Activated naive CD4-positive, alpha-beta T cell treated with anti-CD3 and anti-CD28 coated beads for 36 hours (primary cell): Measurements from ENCODE around the gene TLR9. TPM values are rescaled to one million over a fixed set of nuclear protein-coding genes. Genes with fewer than 3 reads are reported as not detected.
"Not testable (repeated sequence)": the region's sequence is repeated elsewhere in the genome, so short reads cannot be mapped to it uniquely, and the experiment has no call there.

Source experiments
- CTCF ChIA-PET: fragments of 350-600 bp; sonication (Branson Sonifier 250); formaldehyde crosslinking; loops from one replicate; lab custom pipeline; 2021; ENCODE audit warnings: antibody characterized with exemption; lab: Charles Lee
- DNase-seq: peaks from one replicate; pipeline ENCODE4 v3.0.0-alpha.2; 2020
- H3K27ac Mint-ChIP-seq: one replicate; pipeline ENCODE4 v1.8.0; 2021; ENCODE audit warnings: mild to moderate bottlenecking, mixed read lengths
- H3K27me3 Mint-ChIP-seq: one replicate; pipeline ENCODE4 v1.8.0; 2021; ENCODE audit warnings: low read depth, mixed read lengths
- H3K36me3 Mint-ChIP-seq: one replicate; pipeline ENCODE4 v1.8.0; 2021; ENCODE audit warnings: low read depth, mixed read lengths
- H3K4me1 Mint-ChIP-seq: one replicate; pipeline ENCODE4 v1.8.0; 2021; ENCODE audit warnings: low read depth, mixed read lengths
- H3K4me3 Mint-ChIP-seq: one replicate; pipeline ENCODE4 v1.8.0; 2021; ENCODE audit warnings: mild to moderate bottlenecking, moderate library complexity, mixed read lengths
- H3K9me3 Mint-ChIP-seq: one replicate; pipeline ENCODE4 v1.8.0; 2021; ENCODE audit warnings: mixed read lengths
- intact Hi-C: fragments of 100-400 bp; cut with micrococcal nuclease; formaldehyde crosslinking; loops from one replicate; pipeline ENCODE4 v1.15.1; 2023
- total RNA-seq, 2 experiments: library from RNA; stranded (reverse); gene quantifications; one replicate each; pipeline ENCODE4 v1.2.3, GENCODE V29; 2021

TLR9 gene
- total RNA-seq, 2 experiments from 2014 or later, result 0.62 to 0.89 TPM

GRCh38 chr3:52184690-52185089 lies 40.8 kb downstream of the TLR9 start:
- Mint-ChIP-seq H3K27ac (no peak overlapping the region), H3K27me3 (no peaks in the 10 kb centered on the region), H3K4me1 (no peaks in the 10 kb centered on the region), H3K36me3 (no peaks in the 10 kb centered on the region), H3K4me3 (no peak overlapping the region), H3K9me3 (no peaks in the 10 kb centered on the region)
- DNase-seq, result no peak
- CTCF ChIA-PET, result no interaction called here
- intact Hi-C loops, result no loop called here

- DNase-seq, result no peak
- Mint-ChIP-seq H3K9me3 (no peaks in the 10 kb centered on the region), H3K4me1 (no peaks in the 10 kb centered on the region), H3K27ac (no peak overlapping the region), H3K27me3 (no peaks in the 10 kb centered on the region), H3K4me3 (no peak overlapping the region), H3K36me3 (no peaks in the 10 kb centered on the region)
- CTCF ChIA-PET, result no interaction called here
- intact Hi-C loops, result no loop called here
Measured at GRCh38 chr3:52183786-52184445, 41.5 kb downstream of the TLR9 start.

- intact Hi-C loops, result no loop called here
- Mint-ChIP-seq H3K4me1 (no peaks in the 10 kb centered on the region), H3K27ac (no peak overlapping the region), H3K36me3 (no peaks in the 10 kb centered on the region), H3K27me3 (no peaks in the 10 kb centered on the region), H3K9me3 (no peaks in the 10 kb centered on the region), H3K4me3 (no peak overlapping the region)
- DNase-seq, result no peak
- CTCF ChIA-PET, result no interaction called here
Measured at GRCh38 chr3:52182691-52183090, 42.8 kb downstream of the TLR9 start.

- H3K36me3 Mint-ChIP-seq, result no peaks in the 10 kb centered on the region
- H3K4me3 Mint-ChIP-seq, result no peak overlapping the region
Measured at GRCh38 chr3:52182196-52182595, 43.2 kb downstream of the TLR9 start.

GRCh38 chr3:52181543-52181942 lies 43.9 kb downstream of the TLR9 start:
- DNase-seq, result no peak
- Mint-ChIP-seq H3K9me3 (no peaks in the 10 kb centered on the region), H3K4me3 (no peak overlapping the region), H3K27me3 (no peaks in the 10 kb centered on the region), H3K36me3 (no peaks in the 10 kb centered on the region), H3K4me1 (no peaks in the 10 kb centered on the region), H3K27ac (no peak overlapping the region)
- CTCF ChIA-PET, result interaction anchor here (0.6 to 1.2 kb wide), 5 partner anchors 11 to 209 kb away, joined by 3 read pairs; no protein-coding TSS in a partner anchor
- intact Hi-C loops, result no loop called here

More at GRCh38 chr3:52182196-52182595, 43.2 kb downstream of the TLR9 start:
- CTCF ChIA-PET, result interaction anchor here (0.8 to 1.2 kb wide), 3 partner anchors 38 to 181 kb away, joined by 3 read pairs; no protein-coding TSS in a partner anchor
- H3K27ac Mint-ChIP-seq, result no peak overlapping the region
- no peaks in the 10 kb centered on the region for H3K9me3 Mint-ChIP-seq
- no peak for DNase-seq
- H3K4me1 Mint-ChIP-seq, result no peaks in the 10 kb centered on the region
- no peaks in the 10 kb centered on the region for H3K27me3 Mint-ChIP-seq
- intact Hi-C loops, result no loop called here

- H3K9me3 Mint-ChIP-seq, result no peaks in the 10 kb centered on the region
- no peak overlapping the region for H3K4me3 Mint-ChIP-seq
- no peaks in the 10 kb centered on the region for H3K36me3 Mint-ChIP-seq
- CTCF ChIA-PET, result interaction anchor here (0.7 to 1.3 kb wide), 2 partner anchors 13 to 21 kb away, joined by 3 to 4 read pairs; no protein-coding TSS in a partner anchor
- intact Hi-C loops, result no loop called here
- no peaks in the 10 kb centered on the region for H3K27me3 Mint-ChIP-seq
- no peak overlapping the region for H3K27ac Mint-ChIP-seq
- no peaks in the 10 kb centered on the region for H3K4me1 Mint-ChIP-seq
- no peak for DNase-seq
Measured at GRCh38 chr3:52178537-52178936, 46.9 kb downstream of the TLR9 start.

- H3K27me3 Mint-ChIP-seq, H3K27ac Mint-ChIP-seq, intact Hi-C loops, H3K4me1 Mint-ChIP-seq, H3K36me3 Mint-ChIP-seq, DNase-seq, H3K9me3 Mint-ChIP-seq, H3K4me3 Mint-ChIP-seq: not testable (repeated sequence)
- CTCF ChIA-PET, result interaction anchor here (0.7 to 1.3 kb wide), 2 partner anchors 13 to 21 kb away, joined by 3 to 4 read pairs; no protein-coding TSS in a partner anchor
Measured at GRCh38 chr3:52178126-52178525, 47.3 kb downstream of the TLR9 start.

GRCh38 chr3:52177701-52178042 lies 47.8 kb downstream of the TLR9 start:
- no peak overlapping the region for H3K27ac Mint-ChIP-seq
- no peaks in the 10 kb centered on the region for H3K36me3 Mint-ChIP-seq
- H3K27me3 Mint-ChIP-seq, result no peaks in the 10 kb centered on the region
- CTCF ChIA-PET, result interaction anchor here (1.3 kb wide), 1 partner anchor 20 kb away, joined by 4 read pairs; no protein-coding TSS in a partner anchor
- no peak for DNase-seq
- H3K4me3 Mint-ChIP-seq, result no peak overlapping the region
- no peaks in the 10 kb centered on the region for H3K4me1 Mint-ChIP-seq
- intact Hi-C loops, result no loop called here
- no peaks in the 10 kb centered on the region for H3K9me3 Mint-ChIP-seq

GRCh38 chr3:52176951-52177700 lies 48.3 kb downstream of the TLR9 start:
- no peak for DNase-seq
- no peak overlapping the region for H3K4me3 Mint-ChIP-seq
- H3K4me1 Mint-ChIP-seq, result no peaks in the 10 kb centered on the region
- no peak overlapping the region for H3K27ac Mint-ChIP-seq
- intact Hi-C loops, result no loop called here
- no peaks in the 10 kb centered on the region for H3K27me3 Mint-ChIP-seq
- CTCF ChIA-PET, result no interaction called here
- no peaks in the 10 kb centered on the region for H3K9me3 Mint-ChIP-seq
- H3K36me3 Mint-ChIP-seq, result no peaks in the 10 kb centered on the region

- intact Hi-C loops, result no loop called here
- Mint-ChIP-seq H3K27ac (no peak overlapping the region), H3K9me3 (no peaks in the 10 kb centered on the region), H3K27me3 (no peaks in the 10 kb centered on the region), H3K36me3 (no peaks in the 10 kb centered on the region), H3K4me3 (no peak overlapping the region), H3K4me1 (no peaks in the 10 kb centered on the region)
- no peak for DNase-seq
- CTCF ChIA-PET, result no interaction called here
Measured at GRCh38 chr3:52176180-52176752, 49.2 kb downstream of the TLR9 start.

GRCh38 chr3:52175416-52176179 lies 49.8 kb downstream of the TLR9 start:
- no peak for DNase-seq
- H3K36me3 Mint-ChIP-seq, result no peaks in the 10 kb centered on the region
- intact Hi-C loops, result no loop called here
- no peaks in the 10 kb centered on the region for H3K4me1 Mint-ChIP-seq
- H3K9me3 Mint-ChIP-seq, result no peaks in the 10 kb centered on the region
- CTCF ChIA-PET, result no interaction called here
- no peaks in the 10 kb centered on the region for H3K27me3 Mint-ChIP-seq
- H3K27ac Mint-ChIP-seq, result no peak overlapping the region
- no peak overlapping the region for H3K4me3 Mint-ChIP-seq

- DNase-seq, result no peak
- H3K27me3 Mint-ChIP-seq, result no peaks in the 10 kb centered on the region
- no peaks in the 10 kb centered on the region for H3K4me1 Mint-ChIP-seq
- H3K4me3 Mint-ChIP-seq, result no peak overlapping the region
- H3K27ac Mint-ChIP-seq, result no peak overlapping the region
- intact Hi-C loops, result no loop called here
- CTCF ChIA-PET, result no interaction called here
- no peaks in the 10 kb centered on the region for H3K36me3 Mint-ChIP-seq
- no peaks in the 10 kb centered on the region for H3K9me3 Mint-ChIP-seq
Measured at GRCh38 chr3:52174896-52175295, 50.5 kb downstream of the TLR9 start.
